ENCODE measurements around the gene ZNF423. TPM values are rescaled to one million over a fixed set of nuclear protein-coding genes. Genes with fewer than 3 reads are reported as not detected.

Gene ZNF423
- not detected for total RNA-seq (2021; fragmentation: NEBNext Ultra II Directional; extraction: Animal tissue kit (Norgen Biotek cat#: 25700))
- long read RNA-seq = 0 reads

GRCh38 chr16:49855822-49856671 is at the start of gene ZNF423:
Gene ZNF423, minus strand, starts transcription at chr16:49856112. Its CDS starts 338 bp downstream, at chr16:49855774.
- peak within 1 kb of the TSS; percentile 79 for H3K4me3 Mint-ChIP-seq
- H3K4me1 Mint-ChIP-seq (ENCODE audit: low read depth) = no peaks in the 10 kb centered on the region
- no peaks in the 10 kb centered on the region for H3K36me3 Mint-ChIP-seq (ENCODE audit: low read depth)
- no peaks in the 10 kb centered on the region for H3K9me3 Mint-ChIP-seq
- TF ChIP-seq, protein P1, sequence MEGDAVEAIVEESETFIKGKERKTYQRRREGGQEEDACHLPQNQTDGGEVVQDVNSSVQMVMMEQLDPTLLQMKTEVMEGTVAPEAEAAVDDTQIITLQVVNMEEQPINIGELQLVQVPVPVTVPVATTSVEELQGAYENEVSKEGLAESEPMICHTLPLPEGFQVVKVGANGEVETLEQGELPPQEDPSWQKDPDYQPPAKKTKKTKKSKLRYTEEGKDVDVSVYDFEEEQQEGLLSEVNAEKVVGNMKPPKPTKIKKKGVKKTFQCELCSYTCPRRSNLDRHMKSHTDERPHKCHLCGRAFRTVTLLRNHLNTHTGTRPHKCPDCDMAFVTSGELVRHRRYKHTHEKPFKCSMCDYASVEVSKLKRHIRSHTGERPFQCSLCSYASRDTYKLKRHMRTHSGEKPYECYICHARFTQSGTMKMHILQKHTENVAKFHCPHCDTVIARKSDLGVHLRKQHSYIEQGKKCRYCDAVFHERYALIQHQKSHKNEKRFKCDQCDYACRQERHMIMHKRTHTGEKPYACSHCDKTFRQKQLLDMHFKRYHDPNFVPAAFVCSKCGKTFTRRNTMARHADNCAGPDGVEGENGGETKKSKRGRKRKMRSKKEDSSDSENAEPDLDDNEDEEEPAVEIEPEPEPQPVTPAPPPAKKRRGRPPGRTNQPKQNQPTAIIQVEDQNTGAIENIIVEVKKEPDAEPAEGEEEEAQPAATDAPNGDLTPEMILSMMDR (IDR thresholded peaks at IDR 0.05) = no peak
- no peak for DNase-seq
- H3K27me3 Mint-ChIP-seq (ENCODE audit: insufficient read depth) = peaks cover 47% of the 10 kb centered on the region
- no peak within 1 kb of the TSS for H3K27ac Mint-ChIP-seq

DNA sequence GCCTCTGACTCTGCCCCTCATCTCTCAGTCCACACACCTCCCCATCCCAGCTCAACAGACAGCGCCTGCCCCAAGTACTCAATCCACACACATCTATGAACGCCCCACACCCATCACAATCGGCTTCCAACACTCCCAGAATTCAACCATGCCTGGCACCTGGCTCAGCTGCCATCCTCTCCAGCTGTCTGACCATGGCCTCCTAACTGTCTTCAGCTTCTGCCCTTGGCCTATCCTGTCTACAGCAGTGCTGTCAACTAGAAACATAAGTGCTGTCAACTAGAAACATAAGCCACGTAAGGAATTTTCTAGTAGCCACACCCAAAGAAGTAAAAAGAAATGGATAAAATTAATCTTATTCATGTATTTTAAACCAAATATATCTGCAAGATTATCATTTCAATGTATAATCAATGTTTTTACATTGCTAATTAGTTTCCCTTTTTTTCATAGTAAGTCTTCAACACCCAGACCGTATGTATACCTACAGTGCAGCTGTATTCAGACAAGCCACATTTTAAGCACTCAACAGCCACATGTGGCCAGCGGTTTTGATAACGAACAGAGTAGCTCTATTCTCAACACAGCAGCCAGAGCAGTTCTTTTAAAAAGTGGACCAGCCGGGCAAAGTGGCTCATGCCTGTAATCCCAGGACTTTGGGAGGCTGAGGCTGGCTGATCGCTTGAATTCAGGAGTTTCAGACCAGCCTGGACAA is 48.6 kb upstream of the ZNF423 start:
- H3K36me3 Mint-ChIP-seq (ENCODE audit: low read depth) = no peaks in the 10 kb centered on the region
- no peaks in the 10 kb centered on the region for H3K9me3 Mint-ChIP-seq
- no peak overlapping the region for H3K27ac Mint-ChIP-seq
- no peak overlapping the region for H3K4me3 Mint-ChIP-seq
- peaks cover 9% of the 10 kb centered on the region; the same call in 1 of the 2 replicates for H3K27me3 Mint-ChIP-seq (ENCODE audit: insufficient read depth)
- DNase-seq = no peak
- H3K4me1 Mint-ChIP-seq (ENCODE audit: low read depth) = no peaks in the 10 kb centered on the region
- TF ChIP-seq, protein P1 (IDR thresholded peaks at IDR 0.05) = no peak

GRCh38 chr16:49902908-49903307 is 47.0 kb upstream of the ZNF423 start:
- Mint-ChIP-seq H3K4me3 (no peak overlapping the region), H3K27me3 (ENCODE audit: insufficient read depth) (peaks cover 9% of the 10 kb centered on the region), H3K36me3 (ENCODE audit: low read depth) (no peaks in the 10 kb centered on the region), H3K4me1 (ENCODE audit: low read depth) (no peaks in the 10 kb centered on the region), H3K27ac (no peak overlapping the region), H3K9me3 (no peaks in the 10 kb centered on the region)
- TF ChIP-seq, protein P1 (IDR thresholded peaks at IDR 0.05) = no peak
- no peak for DNase-seq

DNA sequence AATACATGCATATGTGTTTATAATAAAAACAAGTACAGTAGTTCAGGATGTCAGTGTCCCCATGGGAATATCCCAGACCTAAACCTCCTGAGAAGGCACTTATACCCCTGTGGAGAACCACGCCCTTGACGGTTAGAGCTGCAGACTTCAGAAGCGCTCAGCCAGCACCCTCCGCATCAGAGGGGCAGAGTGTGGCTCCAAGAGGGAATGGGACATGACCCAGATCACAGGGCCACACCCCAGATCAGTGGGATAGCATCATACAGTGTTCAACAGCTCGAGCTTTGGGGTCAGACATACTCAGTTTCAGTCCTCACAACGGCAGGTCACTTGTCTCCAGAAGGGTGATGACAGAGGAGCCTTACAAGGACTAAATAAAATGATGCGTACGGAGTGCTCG is 45.8 kb upstream of the ZNF423 start:
- Mint-ChIP-seq H3K27me3 (ENCODE audit: insufficient read depth) (peaks cover 7% of the 10 kb centered on the region), H3K36me3 (ENCODE audit: low read depth) (no peaks in the 10 kb centered on the region), H3K9me3 (no peaks in the 10 kb centered on the region), H3K27ac (no peak overlapping the region), H3K4me1 (ENCODE audit: low read depth) (no peaks in the 10 kb centered on the region), H3K4me3 (no peak overlapping the region)
- TF ChIP-seq, protein P1 (IDR thresholded peaks at IDR 0.05) = no peak
- no peak for DNase-seq

DNA sequence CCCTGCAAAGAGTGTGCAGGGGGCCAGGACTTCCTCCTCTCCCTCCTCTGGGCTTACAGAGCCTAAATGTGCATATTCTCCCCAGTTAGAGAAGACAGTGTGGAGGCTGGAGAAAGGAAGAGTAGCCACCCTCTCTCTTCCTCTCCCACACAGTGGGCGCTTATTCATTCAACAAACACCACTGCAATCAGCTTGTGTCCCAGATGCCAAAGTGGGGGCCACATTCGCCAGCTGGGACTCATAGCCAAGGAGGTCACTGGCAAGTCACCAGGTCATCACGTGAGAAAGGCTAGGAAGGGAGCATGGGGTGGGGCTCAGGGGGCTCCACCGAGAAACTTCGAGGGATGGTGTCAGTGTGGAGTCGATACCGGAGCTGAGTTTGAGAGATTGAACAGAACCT is 45.0 kb upstream of the ZNF423 start:
- Mint-ChIP-seq H3K4me3 (no peak overlapping the region), H3K27me3 (ENCODE audit: insufficient read depth) (peaks cover 11% of the 10 kb centered on the region), H3K36me3 (ENCODE audit: low read depth) (no peaks in the 10 kb centered on the region), H3K27ac (no peak overlapping the region), H3K9me3 (no peaks in the 10 kb centered on the region), H3K4me1 (ENCODE audit: low read depth) (no peaks in the 10 kb centered on the region)
- TF ChIP-seq, protein P1 (IDR thresholded peaks at IDR 0.05) = no peak
- DNase-seq = no peak
